Motor neuron (in vitro differentiated cells): Measurements from ENCODE around the gene MYOF. TPM values are rescaled to one million over a fixed set of nuclear protein-coding genes. Genes with fewer than 3 reads are reported as not detected.

ENCODE experiments used
- ATAC-seq, 8 experiments: fragments of 200-7000 bp; cut with Tn5 transposase; replicated peaks in 6 of 8; 2 replicates each; pipeline ENCODE4 v1.8.0; 2021; ENCODE audit warnings: mild to moderate bottlenecking in 8 of 8, moderate library complexity in 8 of 8
- H3K27ac ChIP-seq, 2 donors: fragments of 250-450 bp; sonication (Bioruptor Pico); 2 replicates each; pipeline ENCODE4 v1.9.0; 2021; ENCODE audit warnings: antibody characterized with exemption in 2 of 2, mild to moderate bottlenecking in 2 of 2, moderate library complexity in 1 of 2
- H3K4me1 ChIP-seq, 2 donors: fragments of 250-450 bp; sonication (Bioruptor Pico); replicated peaks in 1 of 2; 2 replicates each; pipeline ENCODE4 v1.6.1; 2021; ENCODE audit warnings: antibody characterized with exemption in 2 of 2, mild to moderate bottlenecking in 2 of 2, moderate library complexity in 1 of 2
- H3K4me3 ChIP-seq, 5 donors: fragments of 250-450 bp; sonication (Bioruptor Pico); 2 replicates each; pipeline ENCODE4 v1.9.0; 2021; ENCODE audit warnings: antibody characterized with exemption in 5 of 5, mild to moderate bottlenecking in 5 of 5, moderate library complexity in 4 of 5
- WGBS, 10 experiments: fragments of 450-650 bp; shearing (Covaris generic); methylation state at CpG; one replicate each; pipeline ENCODE4 v1.0.0; 2022; 5-methylcytosine and 5-hydroxymethylcytosine counted together
- in situ Hi-C, 9 experiments: fragments of 400-800 bp; cut with MboI; loops; one replicate each; pipeline ENCODE4 v1.15.0; 2021; ENCODE audit warnings: low sequenced_read_pairs in 9 of 9, low pct_unique_long_range_greater_than_20kb in 2 of 9; ENCODE audit not compliant: unreplicated experiment in 9 of 9
- total RNA-seq, 8 experiments: library from RNA; unstranded; fragments of 300-600 nt; gene quantifications; 2 replicates each; pipeline versions ENCODE4 v1.2.3 to v1.2.4, GENCODE V29; 2022

Gene MYOF
- total RNA-seq, 8 experiments from 2014 or later: 0.29 to 258 (median 13.7) TPM

GRCh38 chr10:93496322-93497041 lies 14.3 kb upstream of the MYOF start, which contains the start of gene CEP55:
TSS of gene CEP55 (plus strand) at chr10:93496612. CDS start at chr10:93500052, 3,440 bp downstream.
- H3K27ac ChIP-seq: no peak within 1 kb of the TSS
- WGBS, 10 experiments: 0 to 5% (median 0%) methylated on average over 1 to 13 of the region's 68 CpGs; no CpG with 5 or more reads in 4 of the 10 experiments
- peak; percentile 98 to 100 (median 99) for ATAC-seq

GRCh38 chr10:93495654-93496321 lies 13.7 kb upstream of the MYOF start:
- H3K27ac ChIP-seq: no peak overlapping the region
- peak; percentile 50 to 75 (median 72) for ATAC-seq

More at GRCh38 chr10:93496322-93497041, 14.3 kb upstream of the MYOF start, which contains the start of gene CEP55:
- Histone ChIP-seq H3K4me3 (peak within 1 kb of the TSS; percentile 43 to 72 (median 62)), H3K4me1 (peaks cover 0 to 2% of the 10 kb centered on the region in 2 donors)
- in situ Hi-C loops: loop anchor here in 3 of 9 experiments (25.0 kb wide), 2 partner anchors 109 to 409 kb away; no protein-coding TSS in a partner anchor

GRCh38 chr10:93494494-93494893 lies 12.4 kb upstream of the MYOF start:
- in situ Hi-C loops: loop anchor here in 3 of 9 experiments (25.0 kb wide), 2 partner anchors 107 to 407 kb away; no protein-coding TSS in a partner anchor
- Histone ChIP-seq H3K4me3 (no peak overlapping the region), H3K27ac (no peak overlapping the region), H3K4me1 (peaks cover 0 to 2% of the 10 kb centered on the region in 2 donors)
- WGBS, 10 experiments: 86 to 100% (median 100%) methylated on average over 1 to 2 of the region's 2 CpGs; no CpG with 5 or more reads in 4 of the 10 experiments
- no peak for ATAC-seq

More at GRCh38 chr10:93495654-93496321, 13.7 kb upstream of the MYOF start:
- Histone ChIP-seq H3K4me1 (peaks cover 0 to 2% of the 10 kb centered on the region in 2 donors), H3K4me3 (peak overlapping the region; percentile 43 to 72 (median 62))
- 0 to 30% (median 2%) methylated on average over 2 to 18 of the region's 28 CpGs for WGBS, 10 experiments
- in situ Hi-C loops: loop anchor here in 3 of 9 experiments (25.0 kb wide), 2 partner anchors 108 to 408 kb away; no protein-coding TSS in a partner anchor

- in situ Hi-C loops: loop anchor here in 3 of 9 experiments (25.0 kb wide), 2 partner anchors 106 to 406 kb away; no protein-coding TSS in a partner anchor
- Histone ChIP-seq H3K4me1 (peaks cover 0 to 2% of the 10 kb centered on the region in 2 donors), H3K27ac (no peak overlapping the region), H3K4me3 (no peak overlapping the region)
- WGBS, 10 experiments: 50 to 100% (median 75%) methylated on average over 1 to 3 of the region's 3 CpGs; no CpG with 5 or more reads in 2 of the 10 experiments
- ATAC-seq: no peak
Measured at GRCh38 chr10:93493162-93493561, 11.0 kb upstream of the MYOF start.

- 29 to 100% (median 78%) methylated on average over 1 to 2 of the region's 2 CpGs; no CpG with 5 or more reads in 1 of the 10 experiments for WGBS, 10 experiments
- ATAC-seq: no peak
- in situ Hi-C loops: loop anchor here in 3 of 9 experiments (25.0 kb wide), 2 partner anchors 104 to 404 kb away; no protein-coding TSS in a partner anchor
- H3K27ac ChIP-seq: no peak overlapping the region
- no peaks in the 10 kb centered on the region for H3K4me1 ChIP-seq
- no peak overlapping the region for H3K4me3 ChIP-seq
Measured at GRCh38 chr10:93491602-93492121, 9.5 kb upstream of the MYOF start.

GRCh38 chr10:93488956-93489528 lies 6.9 kb upstream of the MYOF start:
- no peaks in the 10 kb centered on the region for H3K4me1 ChIP-seq
- ATAC-seq: no peak
- in situ Hi-C loops: loop anchor here in 8 of 9 experiments (10.0 to 25.0 kb wide), 4 partner anchors 102 to 402 kb away; no protein-coding TSS in a partner anchor
- WGBS, 10 experiments: 50 to 100% (median 80%) methylated on average over 1 to 4 of the region's 4 CpGs; no CpG with 5 or more reads in 1 of the 10 experiments
- H3K4me3 ChIP-seq: no peak overlapping the region
- H3K27ac ChIP-seq: no peak overlapping the region

- in situ Hi-C loops: loop anchor here in 8 of 9 experiments (10.0 to 25.0 kb wide), 4 partner anchors 98 to 398 kb away; no protein-coding TSS in a partner anchor
- 0 to 43% (median 0%) methylated on average over 1 of the region's 1 CpG; no CpG with 5 or more reads in 6 of the 10 experiments for WGBS, 10 experiments
- Histone ChIP-seq H3K4me1 (peaks cover 0 to 6% of the 10 kb centered on the region in 2 donors), H3K4me3 (no peak overlapping the region), H3K27ac (no peak overlapping the region)
- ATAC-seq: no peak
Measured at GRCh38 chr10:93485690-93486089, 3.6 kb upstream of the MYOF start.

- 0 to 53% (median 37%) methylated on average over 1 to 7 of the region's 7 CpGs; no CpG with 5 or more reads in 2 of the 10 experiments for WGBS, 10 experiments
- ATAC-seq: peak in 4 of 8 experiments; percentile 1 to 28 (median 6)
- no peak overlapping the region for H3K27ac ChIP-seq
- in situ Hi-C loops: loop anchor here in 8 of 9 experiments (10.0 to 25.0 kb wide), 4 partner anchors 94 to 394 kb away; no protein-coding TSS in a partner anchor
- peaks cover 0 to 6% of the 10 kb centered on the region in 2 donors for H3K4me1 ChIP-seq
- H3K4me3 ChIP-seq: peak overlapping the region in 4 of 5 donors; percentile 27 to 38 (median 35)
Measured at GRCh38 chr10:93481637-93482144, 443 bp downstream of the MYOF start.

- Histone ChIP-seq H3K4me1 (peaks cover 0 to 6% of the 10 kb centered on the region in 2 donors), H3K4me3 (no peak overlapping the region), H3K27ac (no peak overlapping the region)
- WGBS, 10 experiments: 45 to 100% (median 72%) methylated on average over 2 to 6 of the region's 6 CpGs; no CpG with 5 or more reads in 1 of the 10 experiments
- no peak for ATAC-seq
- in situ Hi-C loops: loop anchor here in 3 of 9 experiments (25.0 kb wide), 2 partner anchors 92 to 392 kb away; no protein-coding TSS in a partner anchor
Measured at GRCh38 chr10:93478873-93479272, 3.3 kb downstream of the MYOF start.

GRCh38 chr10:93476756-93477155 lies 5.4 kb downstream of the MYOF start:
- Histone ChIP-seq H3K4me1 (peaks cover 0 to 11% of the 10 kb centered on the region in 2 donors), H3K27ac (no peak overlapping the region), H3K4me3 (no peak overlapping the region)
- WGBS, 10 experiments: 17 to 100% (median 92%) methylated on average over 1 to 2 of the region's 2 CpGs
- no peak for ATAC-seq
- in situ Hi-C loops: loop anchor here in 3 of 9 experiments (25.0 kb wide), 2 partner anchors 89 to 389 kb away; no protein-coding TSS in a partner anchor

- in situ Hi-C loops: loop anchor here in 3 of 9 experiments (25.0 kb wide), 2 partner anchors 89 to 389 kb away; no protein-coding TSS in a partner anchor
- WGBS, 10 experiments: 0 to 100% (median 63%) methylated on average over 1 to 2 of the region's 2 CpGs; no CpG with 5 or more reads in 1 of the 10 experiments
- peak in 2 of 8 experiments; percentile 27 to 60 for ATAC-seq
Measured at GRCh38 chr10:93475871-93476270, 6.3 kb downstream of the MYOF start.

More at GRCh38 chr10:93475871-93476270, 6.3 kb downstream of the MYOF start:
- Histone ChIP-seq H3K27ac (no peak overlapping the region), H3K4me1 (peaks cover 0 to 5% of the 10 kb centered on the region in 2 donors), H3K4me3 (no peak overlapping the region)
